Measurements from ENCODE around the gene ATP10A. TPM values are rescaled to one million over a fixed set of nuclear protein-coding genes. Genes with fewer than 3 reads are reported as not detected.
A peak's percentile ranks its signal among the peaks of the same experiment; 100 is the strongest.

Gene ATP10A
- total and polyA plus RNA-seq, 3 experiments from 2014 or later = 8.2 to 28.9 (median 24.0) TPM

DNA sequence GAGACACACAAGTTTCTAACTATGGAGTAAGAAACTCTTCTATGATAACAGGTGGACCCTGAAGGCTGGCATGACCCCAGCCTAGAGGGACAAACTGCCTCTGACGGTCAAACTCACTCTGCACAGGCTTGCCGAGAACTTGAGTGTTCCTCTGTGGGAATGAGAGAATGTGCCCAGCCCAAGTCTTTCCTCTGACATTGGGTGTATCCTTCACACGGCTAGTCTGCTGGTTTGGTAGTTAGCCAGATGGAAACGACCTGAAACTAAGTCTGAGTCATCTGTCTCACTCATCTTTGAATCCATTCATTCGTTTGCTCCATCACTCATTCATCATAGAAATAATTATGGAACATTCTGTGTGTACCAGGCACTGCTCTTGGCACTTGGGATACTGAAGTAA is 198.4 kb downstream of the ATP10A start:
- H3K27me3 Mint-ChIP-seq = peaks cover 20 to 33% of the 10 kb centered on the region in 2 donors
- no peak overlapping the region for H3K4me3 ChIP-seq (ENCODE audit: low read length)

DNA sequence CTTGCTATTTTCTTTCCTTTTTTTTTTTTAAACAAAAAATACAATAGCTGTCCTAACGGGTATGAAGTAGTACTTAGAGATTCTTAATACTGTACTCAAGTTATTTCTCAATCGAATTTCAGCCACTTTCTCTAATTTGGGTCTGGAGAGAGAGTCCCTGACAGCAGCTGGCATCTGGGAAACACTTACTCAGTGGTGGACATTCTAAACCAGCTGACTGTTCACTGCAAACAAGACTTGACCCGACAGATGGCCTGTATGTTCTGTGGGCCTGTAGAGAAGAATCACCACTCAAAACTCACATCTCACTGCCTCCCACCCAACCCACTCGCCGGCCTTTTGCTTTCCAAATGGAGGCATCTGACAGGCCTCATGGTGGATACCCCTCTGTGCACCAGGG is 199.6 kb downstream of the ATP10A start:
- Histone ChIP-seq H3K9me3 (ENCODE audit: low read length) (no peaks in the 10 kb centered on the region), H3K4me3 (ENCODE audit: low read length) (no peak overlapping the region), H3K4me1 (ENCODE audit: insufficient read depth, low read length) (no peaks in the 10 kb centered on the region), H3K27me3 (ENCODE audit: insufficient read depth, low read length, poor library complexity, severe bottlenecking) (peaks cover under 1% of the 10 kb centered on the region), H3K36me3 (ENCODE audit: insufficient read depth, low read length) (no peaks in the 10 kb centered on the region), H3K27ac (ENCODE audit: low read depth, low read length) (no peak overlapping the region)
- peaks cover 0 to 3% (median 1%) of the 10 kb centered on the region in 5 donors for H3K9me3 Mint-ChIP-seq
- H3K36me3 Mint-ChIP-seq = no peaks in the 10 kb centered on the region
- H3K27ac Mint-ChIP-seq = no peak overlapping the region
- CTCF ChIA-PET = no interaction called here
- peaks cover 19 to 29% of the 10 kb centered on the region in 2 donors for H3K27me3 Mint-ChIP-seq
- POLR2A ChIA-PET = no interaction called here
- no peaks in the 10 kb centered on the region for H3K4me1 Mint-ChIP-seq
- H3K4me3 Mint-ChIP-seq = no peak overlapping the region
- DNase-seq = no peak

More for the DNA sequence above, 198.4 kb downstream of the ATP10A start:
- Mint-ChIP-seq H3K4me3 (no peak overlapping the region), H3K9me3 (peaks cover 0 to 3% (median 1%) of the 10 kb centered on the region in 5 donors), H3K27ac (no peak overlapping the region), H3K36me3 (no peaks in the 10 kb centered on the region), H3K4me1 (peaks cover 0 to 1% (median 0%) of the 10 kb centered on the region in 3 donors)
- ChIA-PET CTCF (no interaction called here), POLR2A (no interaction called here)
- Histone ChIP-seq H3K4me1 (ENCODE audit: insufficient read depth, low read length) (no peaks in the 10 kb centered on the region), H3K9me3 (ENCODE audit: low read length) (no peaks in the 10 kb centered on the region), H3K27me3 (ENCODE audit: insufficient read depth, low read length, poor library complexity, severe bottlenecking) (peaks cover 6% of the 10 kb centered on the region), H3K27ac (ENCODE audit: low read depth, low read length) (no peak overlapping the region), H3K36me3 (ENCODE audit: insufficient read depth, low read length) (no peaks in the 10 kb centered on the region)
- DNase-seq = no peak

DNA sequence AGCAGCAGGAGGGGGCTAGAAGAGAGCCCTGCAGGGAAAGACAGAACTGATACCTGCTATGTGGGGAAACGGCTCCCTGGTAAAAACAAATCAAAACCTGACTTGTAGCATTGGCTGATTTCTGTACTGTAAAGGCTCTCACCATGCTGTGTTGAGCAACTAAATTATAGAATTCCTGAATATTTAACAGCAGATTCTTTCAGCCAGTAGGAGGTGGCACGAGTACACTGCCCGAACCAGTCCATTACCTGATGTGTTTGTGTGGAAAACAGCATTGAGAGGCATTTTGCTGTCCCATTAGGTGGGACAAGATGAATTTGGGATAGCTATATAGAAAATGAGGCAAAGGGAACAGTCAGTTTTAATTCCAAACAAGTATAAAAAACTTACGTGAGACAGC is 201.2 kb downstream of the ATP10A start:
- no peak overlapping the region for H3K4me3 ChIP-seq (ENCODE audit: low read length)
- Mint-ChIP-seq H3K27me3 (peaks cover 22 to 37% of the 10 kb centered on the region in 2 donors), H3K9me3 (peaks cover 0 to 4% (median under 1%) of the 10 kb centered on the region in 5 donors), H3K36me3 (no peaks in the 10 kb centered on the region), H3K4me1 (no peaks in the 10 kb centered on the region), H3K4me3 (no peak overlapping the region), H3K27ac (no peak overlapping the region)
- no peaks in the 10 kb centered on the region for H3K9me3 ChIP-seq (ENCODE audit: low read length)
- no peak for DNase-seq
- POLR2A ChIA-PET = no interaction called here
- CTCF ChIA-PET = no interaction called here
- H3K27me3 ChIP-seq (ENCODE audit: insufficient read depth, low read length, poor library complexity, severe bottlenecking) = no peaks in the 10 kb centered on the region
- no peaks in the 10 kb centered on the region for H3K36me3 ChIP-seq (ENCODE audit: insufficient read depth, low read length)
- H3K4me1 ChIP-seq (ENCODE audit: insufficient read depth, low read length) = no peaks in the 10 kb centered on the region
- no peak overlapping the region for H3K27ac ChIP-seq (ENCODE audit: low read depth, low read length)

DNA sequence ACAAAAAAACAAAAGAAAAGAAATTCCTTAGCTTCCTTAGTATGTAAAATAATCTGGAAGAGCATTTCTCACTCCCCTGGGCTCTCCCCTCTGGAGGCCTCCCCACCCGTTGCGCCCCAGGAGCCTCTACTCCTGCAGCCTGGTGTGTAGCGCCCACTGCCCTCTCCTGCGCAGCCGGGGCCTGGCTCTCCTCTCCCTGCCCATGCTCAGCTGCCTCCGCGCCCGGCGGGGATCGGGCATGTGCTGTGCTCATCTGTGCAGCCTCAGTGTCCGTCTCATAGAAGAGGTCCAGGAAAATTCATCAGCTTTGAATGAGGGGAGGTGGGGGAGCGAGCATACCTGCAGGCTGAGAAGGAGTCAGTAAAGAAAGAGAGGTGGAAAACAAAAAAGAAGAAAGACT is 203.9 kb downstream of the ATP10A start:
- H3K27me3 Mint-ChIP-seq = peaks cover 14 to 28% of the 10 kb centered on the region in 2 donors
- Histone ChIP-seq H3K4me1 (ENCODE audit: insufficient read depth, low read length) (no peaks in the 10 kb centered on the region), H3K9me3 (ENCODE audit: low read length) (no peaks in the 10 kb centered on the region), H3K27ac (ENCODE audit: low read depth, low read length) (no peak overlapping the region), H3K27me3 (ENCODE audit: insufficient read depth, low read length, poor library complexity, severe bottlenecking) (no peaks in the 10 kb centered on the region), H3K36me3 (ENCODE audit: insufficient read depth, low read length) (no peaks in the 10 kb centered on the region), H3K4me3 (ENCODE audit: low read length) (no peak overlapping the region)
- no peak overlapping the region for H3K4me3 Mint-ChIP-seq
- peaks cover 0 to 3% (median 0%) of the 10 kb centered on the region in 5 donors for H3K9me3 Mint-ChIP-seq
- H3K27ac Mint-ChIP-seq = no peak overlapping the region
- no peak for DNase-seq
- H3K4me1 Mint-ChIP-seq = no peaks in the 10 kb centered on the region
- peaks cover 0 to 4% (median 0%) of the 10 kb centered on the region in 3 donors for H3K36me3 Mint-ChIP-seq
- ChIA-PET CTCF (no interaction called here), POLR2A (no interaction called here)

DNA sequence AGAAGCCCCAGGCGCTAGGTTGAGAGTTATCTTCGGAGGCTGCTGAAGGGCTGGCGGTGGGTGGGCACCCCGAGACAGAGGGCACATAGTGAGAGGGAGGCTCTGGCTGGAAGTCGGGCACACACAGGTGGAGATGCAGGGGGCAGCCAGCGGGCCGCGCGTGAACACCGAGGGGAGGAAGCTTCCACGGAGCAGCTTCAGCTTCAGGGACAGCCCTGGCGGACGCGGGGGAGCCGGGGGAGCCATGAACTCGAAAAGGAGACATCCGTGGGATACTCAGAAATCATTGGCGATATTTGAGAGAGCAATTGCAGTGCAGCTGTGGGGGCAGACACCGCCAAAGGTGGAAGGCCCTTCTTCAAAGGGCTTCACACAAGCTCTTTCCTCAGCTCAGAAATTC is 204.6 kb downstream of the ATP10A start:
- POLR2A ChIA-PET = no interaction called here
- Mint-ChIP-seq H3K4me1 (no peaks in the 10 kb centered on the region), H3K27ac (no peak overlapping the region), H3K9me3 (peaks cover 0 to 3% (median 0%) of the 10 kb centered on the region in 5 donors), H3K4me3 (no peak overlapping the region), H3K36me3 (peaks cover 0 to 4% (median 0%) of the 10 kb centered on the region in 3 donors), H3K27me3 (peaks cover 14 to 28% of the 10 kb centered on the region in 2 donors)
- CTCF ChIA-PET = no interaction called here
- no peaks in the 10 kb centered on the region for H3K36me3 ChIP-seq (ENCODE audit: insufficient read depth, low read length)
- H3K27ac ChIP-seq (ENCODE audit: low read depth, low read length) = no peak overlapping the region
- H3K4me3 ChIP-seq (ENCODE audit: low read length) = no peak overlapping the region
- H3K9me3 ChIP-seq (ENCODE audit: low read length) = no peaks in the 10 kb centered on the region
- H3K4me1 ChIP-seq (ENCODE audit: insufficient read depth, low read length) = no peaks in the 10 kb centered on the region
- DNase-seq = no peak
- H3K27me3 ChIP-seq (ENCODE audit: insufficient read depth, low read length, poor library complexity, severe bottlenecking) = no peaks in the 10 kb centered on the region

DNA sequence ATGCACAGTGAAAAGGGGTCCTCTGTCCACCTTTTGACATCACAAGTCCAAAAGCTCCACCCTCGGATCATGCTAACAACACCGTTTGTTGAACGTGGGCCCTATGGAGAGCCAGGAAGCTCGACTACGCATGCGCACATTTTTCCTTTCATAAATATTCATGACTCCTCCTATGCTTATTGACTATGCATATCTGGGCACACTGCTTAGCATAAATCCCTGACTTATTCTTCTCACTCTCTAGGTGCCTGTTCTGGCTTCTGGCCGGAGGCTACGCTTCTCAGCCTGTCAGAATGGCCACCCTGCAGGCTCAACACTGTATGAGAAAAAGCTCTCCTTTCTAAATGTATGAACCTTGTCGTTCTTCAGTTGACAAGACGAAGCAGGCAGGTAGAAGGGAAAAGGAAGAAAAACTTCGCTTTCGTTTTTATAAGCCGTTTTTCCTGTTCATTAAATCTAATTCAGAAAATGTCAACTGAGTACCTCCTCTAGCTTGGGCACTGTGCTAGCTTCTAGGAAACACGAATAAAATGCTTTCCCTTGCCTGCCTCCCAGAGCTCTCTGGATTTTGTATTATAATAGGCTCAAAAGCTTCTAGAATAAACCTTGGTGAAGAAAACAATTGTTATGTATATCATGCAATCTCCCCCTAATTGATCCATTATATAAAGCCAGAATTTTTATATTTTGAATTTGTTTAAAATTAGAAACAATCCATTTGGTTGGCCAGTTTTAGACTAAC is 207.7 kb downstream of the ATP10A start:
- no peaks in the 10 kb centered on the region for H3K27me3 ChIP-seq (ENCODE audit: insufficient read depth, low read length, poor library complexity, severe bottlenecking)
- no peaks in the 10 kb centered on the region for H3K9me3 ChIP-seq (ENCODE audit: low read length)
- ChIA-PET POLR2A (no interaction called here), CTCF (no interaction called here)
- peaks cover 0 to 3% (median 0%) of the 10 kb centered on the region in 5 donors for H3K9me3 Mint-ChIP-seq
- no peak overlapping the region for H3K27ac Mint-ChIP-seq
- no peak overlapping the region for H3K4me3 Mint-ChIP-seq
- DNase-seq = no peak
- H3K27ac ChIP-seq (ENCODE audit: low read depth, low read length) = no peak overlapping the region
- H3K4me1 ChIP-seq (ENCODE audit: insufficient read depth, low read length) = no peaks in the 10 kb centered on the region
- H3K27me3 Mint-ChIP-seq = peaks cover 12 to 28% of the 10 kb centered on the region in 2 donors
- H3K4me1 Mint-ChIP-seq = no peaks in the 10 kb centered on the region
- peaks cover 0 to 4% (median 0%) of the 10 kb centered on the region in 3 donors for H3K36me3 Mint-ChIP-seq
- H3K36me3 ChIP-seq (ENCODE audit: insufficient read depth, low read length) = no peaks in the 10 kb centered on the region
- H3K4me3 ChIP-seq (ENCODE audit: low read length) = no peak overlapping the region

DNA sequence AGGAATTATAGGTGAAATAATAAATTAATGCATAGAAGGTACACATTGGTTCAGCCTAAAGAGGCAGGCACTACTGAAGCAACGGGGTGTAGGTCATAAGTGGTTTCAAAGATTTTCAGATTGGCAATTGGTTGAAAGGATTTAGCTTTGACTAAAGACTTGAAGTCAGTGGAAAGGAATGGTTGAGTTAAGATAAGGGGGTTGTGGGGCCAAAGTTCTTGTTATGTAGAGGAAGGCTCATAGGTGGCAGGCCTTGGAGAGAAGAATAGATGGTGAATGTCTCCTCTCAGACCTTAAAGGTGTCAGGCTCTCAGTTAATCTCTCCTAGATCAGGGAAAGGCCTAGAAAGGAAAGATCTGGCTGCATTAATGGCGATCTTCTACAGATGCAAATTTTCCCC is 209.8 kb downstream of the ATP10A start:
- H3K27me3 ChIP-seq (ENCODE audit: insufficient read depth, low read length, poor library complexity, severe bottlenecking) = no peaks in the 10 kb centered on the region
- H3K36me3 Mint-ChIP-seq = peaks cover 0 to 4% (median 0%) of the 10 kb centered on the region in 3 donors
- peaks cover 8 to 27% of the 10 kb centered on the region in 2 donors for H3K27me3 Mint-ChIP-seq
- no peak overlapping the region for H3K4me3 Mint-ChIP-seq
- no peak for DNase-seq
- H3K27ac Mint-ChIP-seq = peak overlapping the region in 1 of 8 donors; percentile 9
- no peaks in the 10 kb centered on the region for H3K4me1 ChIP-seq (ENCODE audit: insufficient read depth, low read length)
- no peak overlapping the region for H3K27ac ChIP-seq (ENCODE audit: low read depth, low read length)
- ChIA-PET POLR2A (no interaction called here), CTCF (no interaction called here)
- peaks cover 0 to 3% (median 0%) of the 10 kb centered on the region in 5 donors for H3K9me3 Mint-ChIP-seq
- no peaks in the 10 kb centered on the region for H3K9me3 ChIP-seq (ENCODE audit: low read length)
- H3K4me1 Mint-ChIP-seq = no peaks in the 10 kb centered on the region
- no peak overlapping the region for H3K4me3 ChIP-seq (ENCODE audit: low read length)
- H3K36me3 ChIP-seq (ENCODE audit: insufficient read depth, low read length) = no peaks in the 10 kb centered on the region

DNA sequence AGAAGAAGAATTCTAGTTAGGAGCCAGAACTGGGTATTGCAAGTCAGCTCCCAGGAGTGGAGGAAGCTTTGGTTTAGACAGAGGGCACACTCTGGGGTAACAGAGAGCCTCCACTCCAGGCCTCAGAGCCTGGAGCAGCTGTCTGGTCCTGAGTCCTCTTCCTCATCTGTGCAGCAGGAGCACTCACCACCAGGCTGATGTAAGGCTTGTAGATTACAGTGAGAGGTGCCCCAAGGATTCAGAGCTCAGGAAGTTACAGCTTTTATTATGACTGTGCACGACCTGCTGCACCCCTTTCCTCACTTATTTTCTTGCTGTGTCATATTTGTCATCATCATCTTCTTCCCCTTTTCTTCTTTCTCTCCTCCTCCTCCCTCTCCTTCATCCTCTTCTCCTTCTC is 210.4 kb downstream of the ATP10A start:
- no peaks in the 10 kb centered on the region for H3K4me1 ChIP-seq (ENCODE audit: insufficient read depth, low read length)

More for the DNA sequence above, 210.4 kb downstream of the ATP10A start:
- no peaks in the 10 kb centered on the region for H3K4me1 Mint-ChIP-seq
- H3K9me3 Mint-ChIP-seq = peaks cover 0 to 3% (median 0%) of the 10 kb centered on the region in 5 donors
- DNase-seq = no peak
- no peak overlapping the region for H3K4me3 ChIP-seq (ENCODE audit: low read length)
- H3K9me3 ChIP-seq (ENCODE audit: low read length) = no peaks in the 10 kb centered on the region
- H3K27ac ChIP-seq (ENCODE audit: low read depth, low read length) = no peak overlapping the region
- H3K36me3 ChIP-seq (ENCODE audit: insufficient read depth, low read length) = no peaks in the 10 kb centered on the region
- H3K27ac Mint-ChIP-seq = no peak overlapping the region
- POLR2A ChIA-PET = no interaction called here
- peaks cover 0 to 4% (median 0%) of the 10 kb centered on the region in 3 donors for H3K36me3 Mint-ChIP-seq
- H3K4me3 Mint-ChIP-seq = no peak overlapping the region
- peaks cover 4 to 27% of the 10 kb centered on the region in 2 donors for H3K27me3 Mint-ChIP-seq
- no peaks in the 10 kb centered on the region for H3K27me3 ChIP-seq (ENCODE audit: insufficient read depth, low read length, poor library complexity, severe bottlenecking)
- CTCF ChIA-PET = no interaction called here
